Endothelial cell of umbilical vein (primary cell): ENCODE results near the gene FOXP4. TPM values are rescaled to one million over a fixed set of nuclear protein-coding genes. Genes with fewer than 3 reads are reported as not detected.

Source experiments
- BruUV-seq: library from RNA; stranded (reverse); fragments of 400-500 nt; replicated peaks from 2 replicates; lab custom pipeline; 2021; lab: Mats Ljungman, UMichigan
- CTCF ChIA-PET: fragments of 300-600, 350-600 bp; sonication (Branson Sonifier 250); formaldehyde crosslinking; loops from one replicate; lab custom pipeline; 2021; ENCODE audit warnings: antibody characterized with exemption, inconsistent platforms; lab: Charles Lee
- POLR2A ChIA-PET: fragments of 300-600, 350-600 bp; sonication (Branson Sonifier 250); formaldehyde crosslinking; loops from one replicate; lab custom pipeline; 2021; ENCODE audit warnings: antibody characterized with exemption, inconsistent platforms; lab: Charles Lee
- DNase-seq: peaks from one replicate; pipeline ENCODE4 v3.0.0-alpha.2; 2011; ENCODE audit warnings: low read depth, low spot score
- FAIRE-seq: peaks from 2 replicates; lab custom pipeline; 2011; peaks lifted over from hg19 to GRCh38; lab: Jason Lieb, UNC
- H2AFZ ChIP-seq: 2 replicates; pipeline ENCODE4 v1.6.0; 2012; ENCODE audit warnings: low read depth, low read length, control low read depth, inconsistent platforms
- H3K27ac ChIP-seq: 2 replicates; pipeline ENCODE4 v1.5.1; 2011; ENCODE audit warnings: low read depth, mild to moderate bottlenecking, control low read depth, low read length, moderate library complexity; ENCODE audit not compliant: insufficient read depth
- H3K27me3 ChIP-seq, 2 experiments: 2 replicates each; pipeline versions ENCODE4 v1.6.0 to v1.6.1; 2011; ENCODE audit warnings: low read length in 2 of 2, mixed read lengths in 1 of 2; ENCODE audit not compliant: control insufficient read depth in 2 of 2, insufficient read depth in 2 of 2
- H3K36me3 ChIP-seq, 2 experiments: 2 replicates in 1 of 2; 3 replicates in 1 of 2; pipeline ENCODE4 v1.5.1; 2011; ENCODE audit warnings: low read length in 2 of 2, mild to moderate bottlenecking in 1 of 2, moderate library complexity in 1 of 2; ENCODE audit not compliant: control insufficient read depth in 2 of 2, insufficient read depth in 2 of 2; ENCODE audit errors: extremely low read depth in 1 of 2
- H3K4me1 ChIP-seq: 3 replicates; pipeline ENCODE4 v1.5.1; 2011; ENCODE audit warnings: mild to moderate bottlenecking, low read length; ENCODE audit not compliant: control insufficient read depth, insufficient read depth; ENCODE audit errors: extremely low read depth
- H3K4me2 ChIP-seq: 2 replicates; pipeline ENCODE4 v1.6.1; 2011; ENCODE audit warnings: low read length, control low read depth, mixed read lengths; ENCODE audit not compliant: insufficient read depth
- H3K4me3 ChIP-seq, 3 experiments: fragments of 200-600 bp in 1 of 3; sonication (generic), shearing (Covaris generic) in 1 of 3; replicated peaks in 1 of 3; 2 replicates each; pipeline ENCODE4 v1.5.1; 2011 to 2016; ENCODE audit warnings: control low read depth in 3 of 3, low read length in 3 of 3, mild to moderate bottlenecking in 2 of 3, inconsistent platforms in 1 of 3, low read depth in 1 of 3, moderate library complexity in 1 of 3; ENCODE audit not compliant: insufficient read depth in 1 of 3
- H3K79me2 ChIP-seq: 2 replicates; pipeline ENCODE4 v1.6.0; 2012; ENCODE audit warnings: low read length, inconsistent platforms; ENCODE audit not compliant: control insufficient read depth, insufficient read depth
- H3K9ac ChIP-seq: replicated peaks from 2 replicates; pipeline ENCODE3; 2011; ENCODE audit warnings: low read length, control low read depth; ENCODE audit not compliant: insufficient read depth; ENCODE audit errors: extremely low read depth
- H3K9me1 ChIP-seq: replicated peaks from 3 replicates; pipeline ENCODE4 v1.6.0; 2011; ENCODE audit warnings: mild to moderate bottlenecking, low read length; ENCODE audit not compliant: control insufficient read depth, insufficient read depth; ENCODE audit errors: extremely low read depth
- H3K9me3 ChIP-seq: replicated peaks from 2 replicates; pipeline ENCODE4 v1.5.1; 2012; ENCODE audit warnings: low read length, inconsistent platforms; ENCODE audit not compliant: control insufficient read depth, insufficient read depth
- H4K20me1 ChIP-seq: replicated peaks from 2 replicates; pipeline ENCODE3; 2011; ENCODE audit warnings: mild to moderate bottlenecking, low read length; ENCODE audit not compliant: control insufficient read depth, insufficient read depth; ENCODE audit errors: extremely low read depth
- JUN ChIP-seq: IDR thresholded peaks from 2 replicates; pipeline ENCODE4 v1.6.1; 2011; ENCODE audit warnings: borderline replicate concordance, low read depth; ENCODE audit not compliant: insufficient read length, insufficient read depth
- MYC ChIP-seq: IDR thresholded peaks from one replicate; pipeline ENCODE4 v1.6.1; 2011; ENCODE audit warnings: mild to moderate bottlenecking, low read depth, low read length
- dilution Hi-C: fragments of 300-500 bp; cut with MboI; formaldehyde crosslinking; loops from one replicate; pipeline ENCODE4 v1.15.0; 2019; ENCODE audit warnings: low sequenced_read_pairs; ENCODE audit not compliant: extremely low pct_ligation_motif_present
- intact Hi-C: fragments of 100-400 bp; cut with micrococcal nuclease; formaldehyde crosslinking; loops from one replicate; pipeline ENCODE4 v1.10.0; 2022
- polyA plus RNA-seq, 4 experiments: library from polyadenylated mRNA; depleted of rRNA in 3 of 4; stranded (reverse) in 3 of 4; unstranded in 1 of 4; fragments of >200 nt; gene quantifications; 2 replicates each; pipeline versions ENCODE4 v1.2.1 to v1.2.3, GENCODE V29; 2011 to 2012; ENCODE audit warnings: missing spikeins in 1 of 4
- total RNA-seq: library from RNA; stranded (reverse); gene quantifications from 2 replicates; pipeline ENCODE4 v1.2.3, GENCODE V29; 2021
- TF ChIP-seq, protein P1 (sequence below): IDR thresholded peaks from 2 replicates; pipeline ENCODE4 v1.6.1; 2011; ENCODE audit not compliant: insufficient read depth, insufficient read length

Gene FOXP4
- total and polyA plus RNA-seq, 2 donors (not counting 3 experiments of a cell fraction or from before 2014, with no cell fraction given): 5.6 to 23.9 TPM

DNA sequence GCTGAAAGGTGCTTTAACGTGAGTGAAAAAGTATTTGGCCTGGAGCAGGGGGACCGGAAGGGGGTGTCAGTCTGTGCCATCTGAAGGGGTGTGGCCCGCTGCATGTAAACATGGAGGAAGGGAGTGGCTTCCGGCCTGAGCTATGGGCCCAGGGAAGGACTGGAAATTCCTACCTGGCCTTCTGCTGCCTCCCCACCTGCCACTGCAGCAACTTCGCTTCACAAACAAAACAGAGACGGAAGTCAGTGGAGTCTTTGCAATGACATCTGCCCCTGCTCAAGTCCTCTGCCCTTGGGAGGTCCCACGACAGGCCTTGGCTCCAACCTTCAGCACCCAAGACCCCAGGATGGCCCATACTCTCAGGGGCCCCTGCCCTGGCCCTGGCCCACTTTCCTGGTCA lies 28.1 kb upstream of the FOXP4 start:
- no TSS peak for BruUV-seq

GRCh38 chr6:41519305-41519744 lies 26.9 kb upstream of the FOXP4 start:
- H3K79me2 ChIP-seq: no peaks in the 10 kb centered on the region
- peaks cover 0 to 3% of the 10 kb centered on the region in 2 experiments for H3K27me3 ChIP-seq
- no peak overlapping the region for H3K4me2 ChIP-seq
- dilution Hi-C loops (no loop called here), intact Hi-C loops (no loop called here)
- no peak for TF ChIP-seq JUN
- H3K9ac ChIP-seq: no peak overlapping the region
- FAIRE-seq: no peak
- H2AFZ ChIP-seq: no peak overlapping the region
- ChIA-PET CTCF (no interaction called here), POLR2A (no interaction called here)
- H3K9me3 ChIP-seq: no peaks in the 10 kb centered on the region
- H3K4me1 ChIP-seq: no peaks in the 10 kb centered on the region
- no TSS peak for BruUV-seq
- no peaks in the 10 kb centered on the region for H4K20me1 ChIP-seq
- H3K4me3 ChIP-seq: no peak overlapping the region
- H3K27ac ChIP-seq: no peak overlapping the region
- DNase-seq: no peak
- no peaks in the 10 kb centered on the region for H3K36me3 ChIP-seq
- no peaks in the 10 kb centered on the region for H3K9me1 ChIP-seq

More for the DNA sequence above, 28.1 kb upstream of the FOXP4 start:
- no peak overlapping the region for H3K9ac ChIP-seq
- no peaks in the 10 kb centered on the region for H3K79me2 ChIP-seq
- no peak overlapping the region for H3K27ac ChIP-seq
- FAIRE-seq: no peak
- H3K27me3 ChIP-seq: peaks cover 0 to 3% of the 10 kb centered on the region in 2 experiments
- ChIA-PET CTCF (interaction anchor here (1.4 to 1.6 kb wide), 2 partner anchors 11 to 56 kb away, joined by 3 to 4 read pairs; no protein-coding TSS in a partner anchor), POLR2A (no interaction called here)
- intact Hi-C loops: no loop called here
- no peak overlapping the region for H3K4me2 ChIP-seq
- H3K4me1 ChIP-seq: no peaks in the 10 kb centered on the region
- dilution Hi-C loops: no loop called here
- no peaks in the 10 kb centered on the region for H3K36me3 ChIP-seq
- no peaks in the 10 kb centered on the region for H4K20me1 ChIP-seq
- H2AFZ ChIP-seq: no peak overlapping the region
- no peak overlapping the region for H3K4me3 ChIP-seq
- no peaks in the 10 kb centered on the region for H3K9me1 ChIP-seq
- H3K9me3 ChIP-seq: no peaks in the 10 kb centered on the region
- DNase-seq: no peak
- no peak for TF ChIP-seq MYC
- TF ChIP-seq, protein P1, sequence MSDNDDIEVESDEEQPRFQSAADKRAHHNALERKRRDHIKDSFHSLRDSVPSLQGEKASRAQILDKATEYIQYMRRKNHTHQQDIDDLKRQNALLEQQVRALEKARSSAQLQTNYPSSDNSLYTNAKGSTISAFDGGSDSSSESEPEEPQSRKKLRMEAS: no peak
